Islet of Langerhans (tissue), 1 donor: Measurements from ENCODE around the gene SLC43A3.

ENCODE experiments used
- FAIRE-seq: peaks from one replicate; lab custom pipeline; 2011; peaks lifted over from hg19 to GRCh38; lab: Jason Lieb, UNC

SLC43A3 gene

DNA sequence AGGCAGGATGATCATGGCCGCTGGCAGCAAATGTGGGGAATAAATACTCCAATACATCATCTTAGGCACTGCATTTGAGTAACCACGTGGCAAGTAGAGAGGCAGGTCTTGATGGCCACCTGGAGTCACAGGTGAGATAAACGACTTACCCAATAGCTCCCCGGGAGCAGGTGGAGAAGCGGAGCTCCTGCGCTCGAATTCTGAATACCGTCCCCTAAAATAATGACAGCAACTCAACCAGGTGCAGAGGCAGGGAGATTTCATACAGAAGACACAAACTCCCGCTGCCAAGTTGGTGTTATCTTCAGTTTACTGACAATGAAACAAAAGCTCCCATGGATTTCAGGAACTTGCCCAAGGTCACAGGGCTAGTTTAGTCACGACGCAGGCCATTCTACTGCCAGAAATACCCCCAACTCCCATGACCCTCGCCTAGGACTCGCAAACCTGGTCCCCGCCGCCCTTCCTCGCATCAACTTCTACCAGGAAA, 437 bp downstream of the SLC43A3 start:
- no peak for FAIRE-seq

DNA sequence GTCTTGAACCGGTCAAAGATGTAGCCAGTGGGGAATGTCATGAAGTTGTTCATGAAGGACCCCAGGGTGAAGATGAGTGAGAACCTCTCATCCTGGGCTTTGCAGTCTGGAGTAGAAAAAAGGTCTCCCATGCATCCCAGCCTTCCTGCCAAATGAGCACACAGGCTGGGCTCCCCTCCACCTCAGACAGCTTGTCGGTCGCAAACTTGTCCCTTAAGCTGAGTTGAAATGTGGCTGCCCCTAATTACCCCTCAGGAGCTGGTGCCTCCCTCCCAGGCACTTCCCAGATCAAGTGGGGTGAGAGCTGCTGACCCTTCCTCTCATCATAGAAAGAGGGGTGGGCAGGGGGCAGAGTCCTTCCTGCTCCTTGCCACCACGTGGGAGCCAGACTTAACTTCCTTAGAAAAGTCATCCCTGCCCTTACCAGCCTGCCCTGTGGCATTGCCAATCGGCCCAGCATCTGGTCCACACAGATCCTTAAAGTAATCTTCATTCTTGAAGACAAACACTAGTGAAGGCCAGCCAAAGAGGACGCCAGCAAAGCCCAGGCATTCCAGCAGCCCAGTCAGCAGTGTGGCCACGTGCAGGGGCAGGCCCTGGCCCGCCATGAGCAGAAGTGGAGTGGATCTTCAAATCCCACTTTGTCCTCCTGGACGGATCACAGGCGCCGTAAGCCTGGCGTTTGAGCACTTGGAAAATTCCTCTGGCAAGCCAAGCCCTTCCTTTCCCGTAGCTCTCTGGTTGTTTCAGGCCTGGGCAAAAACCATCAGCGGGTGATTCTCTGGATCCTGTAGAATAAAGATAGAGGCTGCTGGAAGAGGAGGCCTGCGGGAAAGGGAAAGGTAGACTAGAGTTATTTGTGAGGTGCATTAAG, 1.1 kb downstream of the SLC43A3 start:
- FAIRE-seq = no peak

DNA sequence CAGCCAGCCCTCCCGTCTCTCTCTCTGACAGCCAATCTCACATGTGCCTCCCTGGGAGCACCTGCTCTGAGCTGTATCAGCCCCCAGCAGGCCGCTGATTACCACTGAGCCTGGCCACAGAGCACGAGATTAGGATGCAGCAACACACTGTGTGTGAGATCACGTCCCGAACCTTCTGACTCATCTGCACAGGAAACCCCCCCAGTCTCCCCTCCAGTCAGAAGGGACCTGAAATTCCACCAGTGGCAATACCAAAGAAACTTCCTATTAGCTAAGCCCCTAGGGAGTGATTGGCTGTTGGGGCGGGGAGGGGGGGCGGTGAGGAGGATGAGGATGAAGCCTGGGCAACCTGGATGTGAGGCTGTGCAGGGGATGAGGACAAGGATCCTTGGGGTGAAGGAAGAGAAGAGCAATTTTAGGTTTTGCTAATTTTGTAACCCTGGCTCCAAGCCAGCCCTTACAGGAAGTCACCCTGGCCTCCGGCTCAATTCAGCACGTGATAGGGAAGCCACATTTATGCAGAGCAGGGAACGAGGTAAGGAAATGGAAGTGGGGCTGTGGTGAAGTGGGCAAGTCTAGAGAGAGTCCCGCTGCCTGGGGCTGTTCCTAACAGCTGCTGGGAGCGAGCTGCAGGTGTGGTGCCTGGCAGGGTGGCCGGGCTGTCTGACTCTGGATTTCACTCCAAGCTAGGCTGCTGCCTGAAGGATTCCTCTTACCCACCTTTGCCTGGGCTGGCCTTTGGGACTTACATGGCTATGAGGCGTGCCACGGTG, 1.9 kb downstream of the SLC43A3 start:
- no peak for FAIRE-seq

DNA sequence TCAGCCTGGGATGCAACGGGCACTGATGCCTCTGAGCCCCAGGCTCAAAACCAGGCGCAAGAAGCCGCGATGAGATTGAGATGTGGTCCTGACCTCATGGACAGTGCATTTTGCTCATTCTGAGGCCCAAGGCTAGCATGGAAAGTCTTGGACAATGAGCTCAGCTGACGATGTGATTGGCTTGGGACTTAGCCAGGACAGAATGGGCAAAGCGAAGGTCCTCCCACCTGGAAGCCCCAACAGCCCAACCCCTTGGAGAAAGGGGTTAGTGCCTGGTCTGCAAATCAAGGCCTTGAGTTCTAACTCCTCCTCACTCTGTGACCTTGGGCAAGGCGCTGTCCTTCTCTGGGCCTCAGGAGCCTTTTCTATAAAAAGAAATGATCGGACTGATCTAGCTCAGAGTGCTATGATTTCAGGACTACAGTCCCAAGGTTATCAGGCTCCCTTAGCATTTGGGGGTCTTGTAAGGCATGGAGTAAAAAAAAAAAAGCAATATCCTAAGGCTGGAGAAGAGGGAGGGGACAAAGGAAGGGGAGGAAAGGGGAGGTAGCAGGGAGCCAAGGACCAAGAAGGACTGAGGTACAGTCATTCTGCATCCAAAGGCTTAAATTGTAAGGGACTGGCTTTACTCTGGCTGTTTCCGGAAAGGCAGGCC, 2.7 kb downstream of the SLC43A3 start:
- FAIRE-seq = no peak

DNA sequence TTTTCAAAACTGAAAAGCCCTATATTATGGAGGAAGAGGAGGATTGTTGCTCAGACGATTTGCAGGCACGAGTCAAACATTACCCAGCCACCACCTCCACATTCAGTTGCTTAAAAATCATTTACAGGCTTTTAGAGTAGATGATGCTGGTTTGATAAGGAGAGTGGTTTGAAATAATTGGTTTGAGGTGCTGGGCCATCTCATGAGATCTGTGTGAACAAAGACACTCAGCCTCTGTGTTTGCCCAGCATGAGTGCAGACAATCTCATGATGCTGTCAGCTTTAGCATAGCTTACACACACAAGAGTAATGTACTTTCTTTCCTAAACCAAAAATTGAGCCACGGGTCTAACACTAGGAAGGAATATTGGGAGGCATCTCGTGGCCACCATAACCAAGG, 4.3 kb downstream of the SLC43A3 start:
- no peak for FAIRE-seq

DNA sequence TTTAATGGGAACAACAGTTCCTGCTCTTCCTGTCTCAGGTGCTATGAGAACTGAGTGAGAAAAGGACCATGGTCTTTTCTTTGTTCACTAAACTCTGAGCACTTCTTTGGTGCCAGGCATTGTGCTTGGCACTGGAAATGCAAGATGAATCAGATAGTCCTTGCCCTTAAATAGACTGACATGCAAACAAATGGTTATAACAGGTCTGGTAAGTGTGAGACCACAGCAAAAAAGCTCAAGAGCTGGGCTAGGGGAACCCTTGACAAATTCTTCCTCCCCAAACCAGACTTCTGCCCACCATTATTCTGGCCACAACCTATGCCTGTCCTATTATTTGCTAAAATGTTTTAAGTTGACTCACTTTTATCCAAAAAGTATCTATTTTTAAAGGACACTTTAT, 5.1 kb downstream of the SLC43A3 start:
- no peak for FAIRE-seq

DNA sequence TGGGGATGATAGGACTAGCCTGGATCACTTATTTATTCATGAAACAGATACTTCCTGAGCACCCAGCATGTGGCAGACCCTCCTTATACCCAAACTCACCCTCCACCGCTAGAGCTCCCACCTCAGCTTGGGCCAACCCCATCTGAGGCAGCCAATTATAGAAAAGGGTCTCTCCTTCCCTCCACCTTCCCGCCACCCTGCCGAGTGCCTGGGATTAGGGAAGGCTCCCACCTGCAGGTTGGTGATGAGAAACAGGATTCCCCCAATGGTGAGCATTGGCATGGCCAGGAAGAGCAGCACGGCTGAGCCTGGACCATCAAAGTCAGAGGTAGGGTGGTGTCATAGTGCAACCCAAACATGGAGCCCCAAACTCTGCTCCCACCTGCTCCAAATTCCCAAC, 5.9 kb downstream of the SLC43A3 start:
- no peak for FAIRE-seq

DNA sequence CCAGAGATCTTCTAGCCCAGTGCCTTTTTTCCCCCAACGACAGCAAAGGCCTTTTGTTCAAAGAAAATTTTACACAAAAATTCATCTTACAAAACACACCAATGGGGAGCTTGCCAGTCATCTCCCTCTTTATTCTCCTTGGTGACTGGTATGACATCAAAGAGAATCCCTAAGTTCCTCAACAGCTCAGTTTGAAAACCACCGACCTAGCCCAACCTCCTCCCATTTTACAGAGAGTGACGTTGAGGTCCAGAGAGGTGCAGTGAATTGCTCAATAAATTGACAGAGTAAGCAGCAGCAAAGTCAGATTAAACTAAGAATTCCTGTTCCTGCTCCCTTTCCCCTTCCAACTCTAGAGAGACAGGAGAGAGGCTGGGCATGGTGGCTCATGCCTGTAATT, 7.8 kb downstream of the SLC43A3 start:
- no peak for FAIRE-seq

DNA sequence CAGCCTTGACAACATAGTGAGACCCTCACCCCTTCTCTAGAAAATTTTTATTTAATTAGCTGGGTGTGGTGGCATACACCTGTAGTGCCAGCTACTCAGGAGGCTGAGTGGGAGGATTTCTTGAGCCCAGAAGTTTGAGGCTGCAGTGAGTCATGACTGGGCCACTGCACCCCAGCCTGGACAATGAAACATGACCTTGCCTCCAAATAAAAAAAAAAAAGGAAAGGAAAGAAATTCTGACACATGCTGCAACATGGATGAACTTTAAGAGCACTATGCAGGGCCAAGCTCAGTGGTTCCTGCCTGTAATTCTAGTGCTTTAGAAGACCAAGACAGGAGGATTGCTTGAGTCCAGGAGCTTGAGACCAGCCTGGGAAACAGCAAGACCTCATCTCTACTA, 8.8 kb downstream of the SLC43A3 start:
- no peak for FAIRE-seq

DNA sequence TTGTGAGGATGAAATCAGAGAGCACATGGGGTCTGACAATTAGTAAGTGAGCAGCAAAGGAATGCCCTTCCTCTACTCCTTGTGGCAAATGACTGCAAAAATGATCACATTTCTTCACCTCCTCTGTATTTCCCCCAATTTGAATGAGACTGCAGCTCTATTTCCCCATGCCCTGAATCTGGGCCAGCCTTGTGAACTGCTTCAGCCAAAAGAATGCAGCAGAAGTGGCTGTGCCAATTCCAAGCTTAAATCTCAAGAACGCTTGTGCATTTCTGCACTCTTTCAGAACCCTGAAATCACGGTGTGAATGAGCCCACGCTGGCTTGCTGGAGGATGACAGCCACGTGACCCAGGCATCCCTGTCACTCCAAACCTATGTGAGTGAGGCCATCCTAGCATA, 9.9 kb downstream of the SLC43A3 start:
- FAIRE-seq = no peak

DNA sequence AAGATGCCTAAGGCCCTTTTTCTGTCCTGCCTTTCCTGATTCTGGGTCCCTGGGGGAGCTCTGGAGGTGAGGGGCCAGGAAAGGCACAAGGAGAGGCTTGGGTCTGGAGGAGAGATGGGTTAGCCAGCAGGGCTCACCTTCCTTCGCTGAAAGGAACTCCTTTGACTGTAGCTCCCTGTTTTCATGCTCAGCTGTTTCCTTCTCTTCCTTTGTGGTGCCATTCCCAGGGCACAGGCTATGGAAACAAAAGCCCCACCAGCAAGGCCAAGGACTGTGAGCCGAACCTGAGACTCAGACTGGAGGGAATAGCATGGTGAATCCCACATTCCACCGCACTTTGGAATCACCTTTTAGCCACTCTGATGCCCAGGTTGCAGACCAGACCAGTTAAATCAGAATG, 10.5 kb downstream of the SLC43A3 start:
- no peak for FAIRE-seq

DNA sequence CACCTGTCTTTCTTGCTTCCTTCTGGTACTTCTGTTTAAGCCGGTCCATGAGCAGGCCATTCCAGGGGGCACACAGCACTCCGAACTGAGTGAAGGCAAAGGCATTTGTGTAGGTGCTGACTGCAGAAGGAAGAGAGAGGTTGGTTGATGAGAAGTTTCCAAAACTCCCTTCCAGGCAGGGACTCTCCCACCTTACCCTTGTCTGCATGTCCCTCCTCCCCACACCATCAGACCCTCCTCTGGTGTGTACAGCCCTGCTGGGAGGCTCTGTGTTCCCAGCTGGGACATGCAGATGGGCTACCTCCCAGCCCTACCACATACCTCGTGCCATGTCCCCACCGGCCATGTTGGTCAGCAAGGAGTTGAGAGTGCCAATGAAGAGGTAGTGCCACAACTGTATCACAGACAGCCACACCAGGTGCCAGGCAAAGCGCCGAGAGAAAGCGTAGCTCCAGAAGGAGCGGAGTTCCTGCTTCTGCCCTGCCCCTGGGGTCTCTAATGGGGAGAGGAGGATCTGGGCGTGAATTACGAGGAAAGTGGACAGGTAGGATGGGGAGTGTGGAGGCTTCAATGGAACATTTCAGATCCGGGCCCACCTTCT, 12.2 kb downstream of the SLC43A3 start:
- FAIRE-seq = no peak

DNA sequence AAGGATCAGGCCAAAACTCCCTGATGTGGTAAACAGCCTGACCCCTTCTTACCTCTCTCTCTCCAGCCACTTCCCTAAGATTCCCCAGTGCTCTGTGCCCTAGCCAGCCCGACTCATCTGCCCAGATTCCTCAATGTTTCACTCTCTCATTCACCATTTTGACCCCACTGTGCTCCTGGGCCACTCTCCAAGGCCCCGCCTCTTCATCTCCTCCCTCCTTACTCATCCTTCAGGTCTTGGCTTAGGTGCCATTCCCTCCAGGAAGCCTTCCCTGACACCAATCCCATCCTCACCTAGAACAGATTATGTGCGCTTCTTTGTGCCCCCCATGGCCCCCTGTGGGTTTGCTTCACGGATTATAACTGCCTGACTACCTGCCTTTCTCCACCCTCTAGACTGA, 13.2 kb downstream of the SLC43A3 start:
- no peak for FAIRE-seq

DNA sequence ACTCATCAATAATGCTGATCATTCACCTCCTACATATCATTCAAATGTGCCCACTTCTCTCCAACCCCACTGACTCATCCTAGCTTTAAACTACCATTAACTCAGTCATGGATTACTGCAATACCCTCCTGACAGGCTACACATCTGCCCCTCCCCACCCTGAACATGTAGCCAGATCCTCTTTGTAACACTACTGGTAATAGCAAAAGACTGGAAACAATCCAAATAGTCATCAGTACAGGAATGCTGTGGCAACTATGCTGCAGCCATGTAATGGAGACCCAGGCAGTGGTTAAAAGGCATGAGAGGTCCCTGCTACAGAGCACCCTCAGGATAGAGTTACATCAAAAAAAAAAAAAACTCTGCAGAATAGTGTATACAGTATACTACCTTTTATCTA, 16.6 kb downstream of the SLC43A3 start:
- FAIRE-seq = no peak

DNA sequence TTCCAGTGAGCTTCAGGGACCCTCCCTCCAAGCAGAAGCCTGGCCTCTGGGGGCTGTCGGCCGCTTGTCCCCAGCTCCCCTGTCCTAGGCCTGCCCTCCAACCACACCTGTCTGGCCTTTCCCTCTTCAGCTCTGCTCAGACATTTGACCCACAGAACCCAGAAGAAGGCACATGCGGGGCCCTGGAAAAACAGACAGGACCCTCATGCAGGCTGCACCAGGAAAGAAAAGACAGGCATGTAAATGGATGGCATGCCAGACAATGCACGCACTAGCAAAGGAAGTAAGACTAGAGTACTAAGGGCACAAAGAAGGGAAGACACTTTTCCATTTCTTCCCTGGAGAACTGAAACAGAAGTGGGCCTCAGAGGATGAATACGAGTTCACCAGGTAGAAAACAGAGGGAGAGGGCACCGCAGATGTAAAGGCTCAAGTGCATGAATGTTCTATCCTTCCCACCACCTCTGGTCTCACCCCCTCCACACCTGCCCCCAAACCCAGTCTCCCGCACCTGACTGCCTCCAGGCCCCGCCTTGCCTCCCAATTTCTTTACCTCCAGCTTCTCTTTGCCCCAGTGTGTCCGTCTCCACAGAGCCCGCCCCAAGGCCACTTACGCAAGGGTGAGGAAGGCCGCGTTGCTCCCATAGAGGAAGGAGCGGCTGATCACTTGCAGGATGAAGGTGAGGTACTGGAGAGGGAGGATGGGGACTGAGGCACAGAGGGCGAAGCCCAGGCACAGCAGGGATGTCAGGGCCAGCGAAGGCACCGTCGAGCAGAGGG, 17.4 kb downstream of the SLC43A3 start:
- FAIRE-seq = no peak

DNA sequence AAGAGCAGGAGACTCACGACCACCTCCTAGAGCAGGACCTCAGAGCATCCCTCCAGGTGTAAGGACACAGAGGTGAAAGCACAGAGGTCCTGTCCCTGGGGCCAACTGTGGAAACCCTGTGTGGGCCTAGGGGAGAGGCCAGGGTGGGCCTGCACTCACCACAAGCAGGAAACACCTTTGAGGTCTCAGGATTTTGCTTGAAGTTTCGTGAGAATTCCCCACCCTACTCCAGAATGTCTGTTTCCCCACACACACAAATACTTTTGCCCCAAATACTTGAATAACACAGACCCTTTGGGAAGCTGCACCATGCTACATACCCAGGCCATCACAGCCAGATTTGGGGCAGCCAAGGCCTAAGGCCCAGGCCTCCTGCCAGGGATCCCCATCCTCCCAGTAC, 18.1 kb downstream of the SLC43A3 start:
- FAIRE-seq = no peak

DNA sequence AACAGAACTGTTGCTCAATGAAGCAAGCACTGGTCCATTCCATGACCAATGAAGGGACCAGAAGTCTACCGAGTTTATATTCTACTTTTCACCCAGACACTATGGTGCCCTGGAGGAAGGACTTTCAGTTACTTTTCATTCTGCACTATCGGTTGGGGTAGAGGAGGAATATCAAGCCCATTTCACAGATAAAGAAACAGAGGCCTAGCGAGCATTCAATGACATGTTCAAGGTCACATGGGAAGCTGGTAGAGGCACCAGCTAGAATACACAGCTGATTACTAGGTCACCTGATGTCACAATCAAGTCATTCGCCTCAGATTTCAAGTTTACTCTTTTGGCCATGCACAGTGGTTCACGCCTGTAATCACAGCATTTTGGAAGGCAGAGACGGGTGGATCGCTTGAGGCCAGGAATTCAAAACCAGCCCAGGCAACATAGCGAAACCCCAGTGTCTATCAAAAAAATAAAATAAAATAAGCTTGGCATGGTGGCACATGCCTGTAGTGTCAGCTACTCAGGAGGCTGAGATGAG, 18.9 kb downstream of the SLC43A3 start:
- no peak for FAIRE-seq

DNA sequence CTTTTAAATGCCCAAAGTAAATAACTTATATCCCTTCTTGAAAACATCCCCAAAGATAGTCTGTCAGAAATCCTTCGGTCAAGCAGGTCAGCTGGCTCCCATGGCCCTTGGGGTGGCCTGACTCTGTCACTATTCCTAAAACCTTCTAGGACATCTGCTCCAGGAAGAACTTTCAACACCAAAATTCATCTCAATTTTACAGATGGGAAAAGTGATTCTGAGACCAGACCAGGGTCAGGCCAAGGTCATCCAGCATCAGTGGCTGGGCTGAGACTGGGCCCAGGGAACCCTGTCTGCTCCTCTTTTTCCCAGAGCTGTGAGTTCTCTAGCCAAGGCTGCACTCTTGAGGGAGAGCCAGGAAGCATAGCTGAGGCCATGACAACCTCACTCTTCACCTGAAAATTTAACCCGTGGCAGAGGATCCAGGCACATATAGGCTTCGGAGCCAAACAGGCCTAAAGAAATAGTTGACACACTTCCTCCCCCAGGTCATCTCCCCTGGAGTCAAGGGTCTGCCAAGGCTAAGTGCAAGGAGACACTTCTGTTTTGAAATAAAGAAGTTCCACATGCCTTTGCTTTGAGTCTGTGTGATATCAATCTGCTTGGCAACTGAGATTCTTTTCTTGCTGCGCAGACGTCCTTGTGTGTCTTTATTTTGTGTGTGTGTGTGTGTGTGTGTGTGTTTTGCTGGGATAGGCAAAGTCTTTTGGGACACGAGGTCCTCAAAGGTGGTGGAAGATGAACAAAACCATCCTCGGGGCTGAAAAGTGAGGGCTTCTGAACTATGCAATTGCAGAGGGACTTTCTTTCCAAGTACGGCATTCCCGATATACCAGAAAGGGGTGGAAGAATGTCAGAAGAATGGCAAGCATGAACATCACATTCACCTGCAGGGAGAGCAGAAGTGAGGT, 19.7 kb downstream of the SLC43A3 start:
- no peak for FAIRE-seq

DNA sequence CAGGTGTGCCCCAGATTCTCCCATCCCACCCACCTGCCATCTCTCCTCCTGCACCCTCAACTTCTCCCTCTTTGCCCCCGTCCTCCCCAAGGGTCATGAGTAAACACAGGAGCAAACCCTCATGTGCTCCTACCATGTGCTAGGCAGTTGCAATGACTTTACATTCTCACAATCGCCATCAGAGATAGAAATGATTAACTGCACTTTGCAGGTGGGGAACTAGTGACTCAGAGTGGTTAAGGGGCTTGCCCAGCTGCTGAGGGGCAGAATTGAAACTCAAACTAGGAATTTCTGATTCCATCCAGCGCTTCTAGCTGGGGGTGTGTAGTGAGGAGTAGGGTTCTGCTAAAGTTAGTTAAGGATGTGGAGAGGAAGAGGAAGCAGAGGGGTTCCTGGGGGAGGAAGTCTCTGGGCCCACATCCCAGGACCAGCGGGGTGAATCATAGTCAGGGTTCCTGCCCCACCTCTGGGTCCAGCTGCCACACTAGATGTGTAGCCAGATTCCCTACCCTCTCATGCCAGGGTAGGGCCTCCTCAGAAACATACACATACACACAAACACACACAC, 20.5 kb downstream of the SLC43A3 start:
- no peak for FAIRE-seq

DNA sequence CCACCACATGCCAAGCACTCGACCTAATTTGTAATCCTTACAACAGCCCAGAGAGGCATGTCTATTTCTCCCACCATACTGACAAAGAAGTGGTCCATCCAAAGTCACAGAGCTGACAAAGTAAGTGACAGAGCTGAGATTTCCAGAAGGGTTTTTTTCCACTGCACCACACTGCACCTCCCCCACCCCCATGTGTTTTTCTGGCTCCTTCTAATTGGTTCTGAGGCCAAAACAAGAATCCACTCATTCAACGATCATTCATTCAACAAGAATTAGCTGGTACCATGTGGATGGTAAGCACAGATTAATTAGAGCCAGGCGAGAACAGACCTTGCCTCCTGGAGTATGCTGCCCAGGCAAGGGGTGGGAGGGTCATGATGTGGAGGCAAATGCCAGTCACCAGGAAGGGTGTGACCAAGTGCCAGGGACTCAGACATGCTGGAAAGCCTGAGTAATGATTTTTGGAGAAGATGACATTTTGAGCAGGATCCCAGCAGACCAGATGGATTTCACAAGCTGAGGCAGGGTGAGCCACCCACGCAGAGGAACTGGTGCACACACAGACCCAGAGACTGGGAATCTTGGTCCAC, 21.6 kb downstream of the SLC43A3 start:
- no peak for FAIRE-seq
